ENCODE measurements around the gene KCTD1. TPM values are rescaled to one million over a fixed set of nuclear protein-coding genes. Genes with fewer than 3 reads are reported as not detected.

The KCTD1 gene
- 10 to 100 TPM; 12.2 to 36.3 TPM for total RNA-seq

- Histone ChIP-seq H3K9me3 (no peaks in the 10 kb centered on the region), H3K27me3 (no peaks in the 10 kb centered on the region), H3K4me1 (peaks cover 54% of the 10 kb centered on the region), H3K4me3 (peak within 1 kb of the TSS; percentile 59 to 69), H3K36me3 (replicated peaks in 1 of 2; ENCODE audit: insufficient read depth in 1 of 2, low read depth in 2 of 2) (no peaks in the 10 kb centered on the region), H3K27ac (peak within 1 kb of the TSS; percentile 36 to 86 (median 80))
- TF ChIP-seq CTCF (IDR thresholded peaks at IDR 0.05) (no peak), POLR2A (IDR thresholded peaks at IDR 0.05) (no peak)
- ATAC-seq (peak; percentile 78), DNase-seq (peak; percentile 83 to 90 (median 86))
- intact Hi-C loops (cut with DNase I), result no loop called here
- WGBS, 2 donors, result 0 to 1% methylated on average over 33 to 72 of the region's 88 CpGs
Observed at GRCh38 chr18:26548415-26549262, at the start of gene KCTD1. KCTD1 (minus strand) TSS chr18:26548553; CDS start chr18:26548536, 17 bp downstream.

DNA sequence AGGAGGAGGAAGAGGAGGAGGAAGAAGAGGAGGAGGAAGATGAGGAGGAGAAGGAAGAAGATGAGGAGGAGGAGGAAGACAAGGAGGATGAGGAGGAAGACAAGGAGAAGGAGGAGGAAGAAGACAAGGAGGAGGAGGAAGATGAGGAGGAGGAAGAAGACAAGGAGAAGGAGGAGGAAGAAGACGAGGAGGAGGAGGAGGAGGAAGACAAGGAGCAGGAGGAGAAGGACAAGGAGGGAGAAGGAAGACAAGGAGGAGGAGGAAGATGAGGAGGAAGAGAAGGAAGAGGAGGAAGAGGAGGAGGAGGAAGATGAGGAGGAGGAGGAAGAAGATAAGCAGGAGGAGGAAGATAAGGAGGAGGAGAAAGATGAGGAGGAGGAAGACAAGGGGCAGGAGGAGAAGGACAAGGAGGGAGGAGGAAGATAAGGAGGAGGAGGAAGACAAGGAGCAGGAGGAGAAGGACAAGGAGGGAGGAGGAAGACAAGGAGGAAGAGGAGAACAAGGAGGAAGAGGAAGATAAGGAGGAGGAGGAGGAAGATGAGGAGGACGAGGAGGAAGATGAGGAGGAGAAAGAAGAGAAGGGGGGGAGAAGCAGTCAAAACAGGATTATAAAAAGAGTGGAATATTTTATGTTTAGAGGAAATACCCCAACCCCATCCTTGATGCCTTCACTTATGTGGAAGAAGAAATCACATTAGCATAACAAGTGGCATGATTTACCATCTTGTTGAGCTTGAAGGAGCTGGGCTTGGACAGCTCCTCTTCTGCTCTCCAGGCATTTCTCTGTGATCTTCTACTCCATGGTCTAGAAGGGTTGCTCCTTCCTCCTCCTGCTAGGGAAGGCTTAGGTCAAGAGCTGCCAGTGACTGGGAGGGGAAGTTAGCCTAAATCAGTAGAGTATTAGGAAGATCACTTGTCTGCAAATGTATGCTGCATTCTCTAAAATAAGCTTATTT is 45.3 kb upstream of the KCTD1 start:
- H3K4me1 ChIP-seq, result no peaks in the 10 kb centered on the region
- H3K27me3 ChIP-seq, result no peaks in the 10 kb centered on the region
- H3K27ac ChIP-seq, result no peak overlapping the region
- TF ChIP-seq CTCF (IDR thresholded peaks at IDR 0.05) (no peak), POLR2A (IDR thresholded peaks at IDR 0.05) (no peak)
- WGBS, 2 donors, result 46 to 69% methylated on average over 2 of the region's 2 CpGs
- DNase-seq (no peak), ATAC-seq (no peak)
- no peak overlapping the region for H3K4me3 ChIP-seq
- intact Hi-C loops (cut with DNase I), result no loop called here
- H3K36me3 ChIP-seq (replicated peaks in 1 of 2; ENCODE audit: insufficient read depth in 1 of 2, low read depth in 2 of 2), result no peaks in the 10 kb centered on the region
- no peaks in the 10 kb centered on the region for H3K9me3 ChIP-seq

GRCh38 chr18:26584745-26585144 is 36.4 kb upstream of the KCTD1 start:
- Histone ChIP-seq H3K27me3 (no peaks in the 10 kb centered on the region), H3K4me1 (no peaks in the 10 kb centered on the region), H3K4me3 (no peak overlapping the region), H3K9me3 (no peaks in the 10 kb centered on the region), H3K36me3 (replicated peaks in 1 of 2; ENCODE audit: insufficient read depth in 1 of 2, low read depth in 2 of 2) (no peaks in the 10 kb centered on the region), H3K27ac (no peak overlapping the region)
- no peak for DNase-seq
- intact Hi-C loops (cut with DNase I), result no loop called here
- WGBS, 2 donors, result 93 to 94% methylated on average over 6 of the region's 6 CpGs
- ATAC-seq, result no peak
- no peak for TF ChIP-seq CTCF (IDR thresholded peaks at IDR 0.05)
- TF ChIP-seq POLR2A (IDR thresholded peaks at IDR 0.05), result no peak

DNA sequence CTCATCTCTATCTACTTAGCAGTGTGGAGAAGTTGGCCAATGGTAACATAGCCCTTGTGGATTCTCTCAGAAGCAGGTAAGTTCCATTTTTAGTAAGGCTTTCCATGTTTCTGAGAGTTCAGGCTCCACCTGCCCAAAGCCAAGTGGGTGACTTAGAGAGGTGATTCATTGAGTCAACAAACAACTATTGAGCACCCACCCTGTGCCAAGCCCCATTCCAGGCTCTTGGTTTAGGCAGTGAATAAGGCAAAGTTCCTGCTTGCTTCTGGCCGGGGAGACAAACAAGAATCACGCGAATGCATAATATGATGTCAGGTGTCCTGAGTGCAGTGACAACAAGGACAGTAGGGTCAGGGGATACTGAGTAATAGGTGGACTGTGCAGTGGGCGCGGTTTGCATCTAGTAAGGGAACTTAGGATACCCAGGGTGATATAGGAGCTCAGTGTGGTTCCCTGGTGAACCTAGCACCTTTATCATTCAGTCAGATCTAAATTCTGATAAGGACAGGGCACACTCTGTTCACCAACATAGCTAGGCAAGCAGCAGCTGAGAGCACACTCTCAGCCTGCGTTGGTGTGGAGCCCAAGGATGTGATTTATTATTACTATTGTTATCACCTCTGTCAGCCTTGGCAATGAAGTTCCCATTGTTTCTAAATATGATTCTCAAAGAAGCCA is 31.7 kb upstream of the KCTD1 start:
- no peak overlapping the region for H3K4me3 ChIP-seq
- no peaks in the 10 kb centered on the region for H3K9me3 ChIP-seq
- DNase-seq (peak in 3 of 4 donors; percentile 13 to 61 (median 16)), ATAC-seq (peak; percentile 35)
- peaks cover 7% of the 10 kb centered on the region for H3K4me1 ChIP-seq
- H3K27me3 ChIP-seq, result no peaks in the 10 kb centered on the region
- intact Hi-C loops (cut with DNase I), result no loop called here
- WGBS, 2 donors, result 53 to 69% methylated on average over 6 of the region's 6 CpGs
- H3K27ac ChIP-seq, result no peak overlapping the region
- TF ChIP-seq POLR2A (IDR thresholded peaks at IDR 0.05) (no peak), CTCF (IDR thresholded peaks at IDR 0.05) (no peak)
- H3K36me3 ChIP-seq (replicated peaks in 1 of 2; ENCODE audit: insufficient read depth in 1 of 2, low read depth in 2 of 2), result no peaks in the 10 kb centered on the region

Data from body of pancreas (tissue), 4 donors.